GM12878 (cell line): ENCODE data around the gene ANKRD24. TPM values are rescaled to one million over a fixed set of nuclear protein-coding genes. Genes with fewer than 3 reads are reported as not detected.
A peak's percentile ranks its signal among the peaks of the same experiment; 100 is the strongest.

Experiments used
- ATAC-seq: fragments of 200-7000 bp; cut with Tn5 transposase; 3 replicates; pipeline ENCODE4 v1.9.1; 2020; ENCODE audit warnings: mild to moderate bottlenecking, moderate library complexity
- BruUV-seq: library from RNA; stranded (reverse); fragments of 400-500 nt; replicated peaks from 2 replicates; lab custom pipeline; 2021; lab: Mats Ljungman, UMichigan
- CTCF ChIA-PET: fragments of 300-600 bp; sonication (Branson Sonifier 250); formaldehyde crosslinking; extraction: SDS; loops from one replicate; lab custom pipeline; 2021; ENCODE audit warnings: inconsistent platforms; lab: Yijun Ruan, JAX
- POLR2A ChIA-PET: fragments of 350-600 bp; formaldehyde crosslinking; extraction: SDS; loops from one replicate; lab custom pipeline; 2021; ENCODE audit warnings: inconsistent platforms; lab: Charles Lee
- RAD21 ChIA-PET: fragments of 300-600 bp; sonication (Branson Sonifier 250); formaldehyde crosslinking; loops from one replicate; lab custom pipeline; 2023; ENCODE audit warnings: antibody characterized with exemption; ENCODE audit not compliant: unreplicated experiment; lab: Charles Lee
- SMC1A ChIA-PET: fragments of 300-600 bp; sonication (Branson Sonifier 250); formaldehyde crosslinking; loops from one replicate; lab custom pipeline; 2023; ENCODE audit not compliant: unreplicated experiment, uncharacterized antibody; lab: Charles Lee
- DNase-seq: peaks from one replicate; pipeline ENCODE4 v3.0.0-alpha.2; 2011; ENCODE audit warnings: low read depth, low spot score
- FAIRE-seq: peaks from 3 replicates; lab custom pipeline; 2011; peaks lifted over from hg19 to GRCh38; lab: Jason Lieb, UNC
- H2AFZ ChIP-seq: 2 replicates; pipeline ENCODE4 v1.6.0; 2011; ENCODE audit warnings: low read depth, low read length, control low read depth; ENCODE audit not compliant: control insufficient read depth
- H3K27ac ChIP-seq: 2 replicates; pipeline ENCODE4 v1.5.1; 2011; ENCODE audit warnings: control low read depth; ENCODE audit not compliant: control insufficient read depth, insufficient read depth
- H3K27me3 ChIP-seq, 2 experiments: replicated peaks in 1 of 2; 2 replicates each; pipeline versions ENCODE4 v1.6.0 to v1.6.1; 2011; ENCODE audit warnings: low read length in 1 of 2; ENCODE audit not compliant: control insufficient read depth in 2 of 2, insufficient read depth in 2 of 2
- H3K36me3 ChIP-seq, 2 experiments: 2 replicates each; pipeline ENCODE4 v1.5.1; 2011; ENCODE audit warnings: low read length in 1 of 2; ENCODE audit not compliant: control insufficient read depth in 2 of 2, insufficient read depth in 2 of 2
- H3K4me1 ChIP-seq: 2 replicates; pipeline ENCODE4 v1.6.1; 2011; ENCODE audit warnings: mild to moderate bottlenecking, low read length, moderate library complexity, mixed read lengths; ENCODE audit not compliant: control insufficient read depth, insufficient read depth
- H3K4me2 ChIP-seq: 2 replicates; pipeline ENCODE4 v1.6.0; 2011; ENCODE audit warnings: control low read depth; ENCODE audit not compliant: control insufficient read depth, insufficient read depth
- H3K4me3 ChIP-seq: fragments of 200-600 bp; sonication (generic); 2 replicates; pipeline ENCODE4 v1.5.1; 2016
- H3K79me2 ChIP-seq: 2 replicates; pipeline ENCODE4 v1.6.0; 2011; ENCODE audit warnings: low read length; ENCODE audit not compliant: control insufficient read depth, insufficient read depth
- H3K9ac ChIP-seq: 2 replicates; pipeline ENCODE4 v1.8.0; 2011; ENCODE audit warnings: low read length, control low read depth, mixed read lengths; ENCODE audit not compliant: control insufficient read depth, insufficient read depth
- H3K9me3 ChIP-seq: replicated peaks from 3 replicates; pipeline ENCODE4 v1.5.1; 2011; ENCODE audit warnings: mild to moderate bottlenecking, low read length; ENCODE audit not compliant: control insufficient read depth, insufficient read depth
- H4K20me1 ChIP-seq: 2 replicates; pipeline ENCODE4 v1.6.0; 2011; ENCODE audit not compliant: control insufficient read depth, insufficient read depth
- CBX5 ChIP-seq: sonication (generic); IDR thresholded peaks from 2 replicates; pipeline ENCODE4 v1.6.1; 2016; ENCODE audit warnings: low read depth, moderate library complexity, mild to moderate bottlenecking, inconsistent platforms
- YY1 ChIP-seq: IDR thresholded peaks from 2 replicates; pipeline ENCODE4 v1.6.1; 2011; ENCODE audit warnings: low read depth, mild to moderate bottlenecking, low read length
- WGBS: methylation state at CpG from one replicate; pipeline ENCODE4 v1.1.6; 2016; ENCODE audit warnings: low lambda C conversion rate; ENCODE audit not compliant: insufficient replicate concordance, insufficient coverage; ENCODE audit errors: missing lambda C conversion rate; 5-methylcytosine and 5-hydroxymethylcytosine counted together
- in situ Hi-C: fragments of 300-500 bp; cut with MboI; formaldehyde crosslinking; loops from 9 replicates; pipeline ENCODE4 v1.14.3; 2018; ENCODE audit warnings: mixed read lengths
- intact Hi-C: fragments of 100-400 bp; cut with micrococcal nuclease; formaldehyde crosslinking; loops from one replicate; pipeline ENCODE4 v1.14.2; 2022; ENCODE audit not compliant: unreplicated experiment
- polyA plus RNA-seq, 11 experiments: library from polyadenylated mRNA; depleted of rRNA in 4 of 11; unstranded in 6 of 11; stranded (reverse) in 5 of 11; fragments of >200 nt; fragmentation: Nextera tagmentation in 4 of 11; fragmentation: Illumina TruSeq in 1 of 11; extraction: Ambion mirVana in 4 of 11; extraction: Trizol in 1 of 11; gene quantifications; 1 replicate in 1 of 11; 2 replicates in 10 of 11; pipeline versions ENCODE4 v1.2.1 to v1.2.3, GENCODE V29; 2011 to 2016; ENCODE audit warnings: inconsistent platforms in 2 of 11, missing spikeins in 2 of 11, low read depth in 1 of 11
- total RNA-seq, 4 experiments: library from RNA; depleted of rRNA in 3 of 4; stranded (reverse); fragments of >200 nt in 3 of 4; fragmentation: Illumina TruSeq in 1 of 4; extraction: Trizol in 1 of 4; gene quantifications; 2 replicates each; pipeline versions ENCODE4 v1.2.1 to v1.2.3, GENCODE V29; 2013 to 2021
- TF ChIP-seq, protein P1 (sequence below), 3 experiments: IDR thresholded peaks in 2 of 3; conservative IDR thresholded peaks in 1 of 3; 2 replicates each; pipeline ENCODE4 v1.5.1; 2011; ENCODE audit warnings: low read depth in 3 of 3, low read length in 3 of 3, mild to moderate bottlenecking in 3 of 3, control low read depth in 2 of 3, moderate library complexity in 2 of 3, inconsistent platforms in 1 of 3, mixed read lengths in 1 of 3; ENCODE audit not compliant: control insufficient read depth in 2 of 3, insufficient read depth in 1 of 3; ENCODE audit errors: extremely low read depth in 1 of 3
- TF ChIP-seq, protein P2 (sequence below): IDR thresholded peaks from 2 replicates; pipeline ENCODE4 v1.6.1; 2012; ENCODE audit warnings: low read length, inconsistent platforms

Gene ANKRD24
- total and polyA plus RNA-seq, 10 of the 15 experiments (the other 5 are each of a cell fraction or from before 2014, with no cell fraction given) = 0.02 to 0.59 (median 0.35) TPM; not detected in 1

DNA sequence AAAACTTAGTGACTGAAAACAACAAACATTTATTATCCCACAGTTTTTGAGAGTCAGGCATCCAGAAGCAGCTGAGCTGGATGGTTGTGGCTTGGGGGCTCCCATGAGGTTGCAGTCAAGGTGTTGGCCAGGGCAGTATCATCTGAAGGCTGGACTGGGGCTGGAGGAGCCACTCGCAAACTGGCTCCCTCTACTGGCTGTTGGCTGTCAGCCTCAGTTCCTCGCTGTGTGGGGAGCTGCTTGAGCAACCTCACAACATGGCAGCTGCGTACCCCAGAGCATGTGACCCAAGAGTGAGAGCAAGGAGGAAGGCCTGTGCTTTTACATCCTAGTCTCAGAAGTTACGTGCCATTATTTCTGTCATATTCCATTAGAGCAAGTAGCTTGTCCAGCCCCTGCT, 74.1 kb downstream of the ANKRD24 start:
- H2AFZ ChIP-seq = no peak overlapping the region
- in situ Hi-C loops = no loop called here
- H3K9me3 ChIP-seq = peaks cover 5% of the 10 kb centered on the region; the same call in 1 of the 3 replicates
- H3K9ac ChIP-seq = no peak overlapping the region
- TF ChIP-seq YY1 = peak; percentile 58; the same call in 1 of the 2 replicates
- TF ChIP-seq, protein P1, sequence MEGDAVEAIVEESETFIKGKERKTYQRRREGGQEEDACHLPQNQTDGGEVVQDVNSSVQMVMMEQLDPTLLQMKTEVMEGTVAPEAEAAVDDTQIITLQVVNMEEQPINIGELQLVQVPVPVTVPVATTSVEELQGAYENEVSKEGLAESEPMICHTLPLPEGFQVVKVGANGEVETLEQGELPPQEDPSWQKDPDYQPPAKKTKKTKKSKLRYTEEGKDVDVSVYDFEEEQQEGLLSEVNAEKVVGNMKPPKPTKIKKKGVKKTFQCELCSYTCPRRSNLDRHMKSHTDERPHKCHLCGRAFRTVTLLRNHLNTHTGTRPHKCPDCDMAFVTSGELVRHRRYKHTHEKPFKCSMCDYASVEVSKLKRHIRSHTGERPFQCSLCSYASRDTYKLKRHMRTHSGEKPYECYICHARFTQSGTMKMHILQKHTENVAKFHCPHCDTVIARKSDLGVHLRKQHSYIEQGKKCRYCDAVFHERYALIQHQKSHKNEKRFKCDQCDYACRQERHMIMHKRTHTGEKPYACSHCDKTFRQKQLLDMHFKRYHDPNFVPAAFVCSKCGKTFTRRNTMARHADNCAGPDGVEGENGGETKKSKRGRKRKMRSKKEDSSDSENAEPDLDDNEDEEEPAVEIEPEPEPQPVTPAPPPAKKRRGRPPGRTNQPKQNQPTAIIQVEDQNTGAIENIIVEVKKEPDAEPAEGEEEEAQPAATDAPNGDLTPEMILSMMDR (IDR thresholded peaks at IDR 0.05 in 2 of 3, conservative IDR thresholded peaks at IDR 0.05 in 1 of 3; ENCODE audit: control insufficient read depth in 2 of 3, extremely low read depth in 1 of 3, insufficient read depth in 1 of 3, low read depth in 3 of 3, low read length in 3 of 3) = 0 out of 6 replicates have a peak, but pooled peaks of 1 of the 3 experiments have one; percentile 20
- TF ChIP-seq, protein P2, sequence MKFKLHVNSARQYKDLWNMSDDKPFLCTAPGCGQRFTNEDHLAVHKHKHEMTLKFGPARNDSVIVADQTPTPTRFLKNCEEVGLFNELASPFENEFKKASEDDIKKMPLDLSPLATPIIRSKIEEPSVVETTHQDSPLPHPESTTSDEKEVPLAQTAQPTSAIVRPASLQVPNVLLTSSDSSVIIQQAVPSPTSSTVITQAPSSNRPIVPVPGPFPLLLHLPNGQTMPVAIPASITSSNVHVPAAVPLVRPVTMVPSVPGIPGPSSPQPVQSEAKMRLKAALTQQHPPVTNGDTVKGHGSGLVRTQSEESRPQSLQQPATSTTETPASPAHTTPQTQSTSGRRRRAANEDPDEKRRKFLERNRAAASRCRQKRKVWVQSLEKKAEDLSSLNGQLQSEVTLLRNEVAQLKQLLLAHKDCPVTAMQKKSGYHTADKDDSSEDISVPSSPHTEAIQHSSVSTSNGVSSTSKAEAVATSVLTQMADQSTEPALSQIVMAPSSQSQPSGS = no peak
- TF ChIP-seq CBX5 = peak; percentile 75; the same call in 1 of the 2 replicates
- TF ChIP-seq, all 136 proteins: peak for 3
- intact Hi-C loops = no loop called here
- CTCF ChIA-PET = interaction anchor here (0.6 to 1.4 kb wide), 3 partner anchors 10 to 227 kb away, joined by 3 to 4 read pairs (median 4); no protein-coding TSS in a partner anchor
- no peak for DNase-seq
- ATAC-seq = no peak
- RAD21 ChIA-PET = no interaction called here
- SMC1A ChIA-PET = no interaction called here
- Histone ChIP-seq H3K79me2 (no peaks in the 10 kb centered on the region), H3K27ac (no peak overlapping the region), H3K36me3 (peaks cover 18 to 34% of the 10 kb centered on the region in 2 experiments), H3K4me2 (no peak overlapping the region), H3K4me3 (no peak overlapping the region), H3K4me1 (no peaks in the 10 kb centered on the region), H3K27me3 (no peaks in the 10 kb centered on the region), H4K20me1 (no peaks in the 10 kb centered on the region)
- BruUV-seq = no TSS peak
- WGBS = 93% methylated on average over 4 of the region's 4 CpGs
- POLR2A ChIA-PET = no interaction called here
- FAIRE-seq = no peak
